B cell (primary cell): ENCODE measurements around the gene HBA1.

Experiments
- CTCF ChIP-seq: fragments of 200-600 bp; IDR thresholded peaks from one replicate; pipeline ENCODE4 v1.8.0; 2022; ENCODE audit warnings: antibody characterized with exemption, mild to moderate bottlenecking
- EZH2 ChIP-seq: IDR thresholded peaks from 2 replicates; pipeline ENCODE4 v1.6.1; 2012; ENCODE audit warnings: borderline replicate concordance, low read depth, mild to moderate bottlenecking, moderate library complexity, low read length; ENCODE audit not compliant: insufficient read depth, poor library complexity, severe bottlenecking

GRCh38 chr16:189604-190186 is 13.2 kb downstream of the HBA1 start:
- no peak for TF ChIP-seq CTCF
- no peak for TF ChIP-seq EZH2
